ENCODE data around the gene VWF. TPM values are rescaled to one million over a fixed set of nuclear protein-coding genes. Genes with fewer than 3 reads are reported as not detected.

VWF gene
- total RNA-seq, 1 donor from 2014 or later: 0.21 TPM

DNA sequence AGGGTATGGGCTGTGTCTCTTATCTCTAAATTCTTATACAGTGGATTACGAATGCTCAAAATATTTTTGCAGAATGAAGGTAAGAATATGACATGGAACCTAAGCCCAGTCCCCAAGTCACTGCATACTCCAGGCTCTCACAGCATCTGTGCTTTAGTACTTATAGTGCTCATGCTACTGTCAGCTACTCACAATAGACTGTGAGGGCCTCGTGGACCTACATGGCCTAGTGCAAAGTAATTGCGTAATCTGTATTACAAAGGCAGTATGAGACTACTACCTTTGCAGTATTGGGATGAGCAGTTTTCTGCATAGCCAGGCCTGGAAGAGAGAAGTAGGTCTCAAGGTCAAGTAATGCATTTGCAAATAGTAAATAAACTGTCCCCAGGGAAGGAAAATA, 27.9 kb downstream of the VWF start:
- no peak for DNase-seq (ENCODE audit: low read depth, low spot score)
- Mint-ChIP-seq H3K36me3 (ENCODE audit: low read depth) (no peaks in the 10 kb centered on the region), H3K4me3 (no peak overlapping the region), H3K27ac (ENCODE audit: unreplicated experiment) (no peak overlapping the region), H3K9me3 (no peaks in the 10 kb centered on the region), H3K4me1 (no peaks in the 10 kb centered on the region), H3K27me3 (ENCODE audit: low read depth) (no peaks in the 10 kb centered on the region)
- TF ChIP-seq, protein P1, sequence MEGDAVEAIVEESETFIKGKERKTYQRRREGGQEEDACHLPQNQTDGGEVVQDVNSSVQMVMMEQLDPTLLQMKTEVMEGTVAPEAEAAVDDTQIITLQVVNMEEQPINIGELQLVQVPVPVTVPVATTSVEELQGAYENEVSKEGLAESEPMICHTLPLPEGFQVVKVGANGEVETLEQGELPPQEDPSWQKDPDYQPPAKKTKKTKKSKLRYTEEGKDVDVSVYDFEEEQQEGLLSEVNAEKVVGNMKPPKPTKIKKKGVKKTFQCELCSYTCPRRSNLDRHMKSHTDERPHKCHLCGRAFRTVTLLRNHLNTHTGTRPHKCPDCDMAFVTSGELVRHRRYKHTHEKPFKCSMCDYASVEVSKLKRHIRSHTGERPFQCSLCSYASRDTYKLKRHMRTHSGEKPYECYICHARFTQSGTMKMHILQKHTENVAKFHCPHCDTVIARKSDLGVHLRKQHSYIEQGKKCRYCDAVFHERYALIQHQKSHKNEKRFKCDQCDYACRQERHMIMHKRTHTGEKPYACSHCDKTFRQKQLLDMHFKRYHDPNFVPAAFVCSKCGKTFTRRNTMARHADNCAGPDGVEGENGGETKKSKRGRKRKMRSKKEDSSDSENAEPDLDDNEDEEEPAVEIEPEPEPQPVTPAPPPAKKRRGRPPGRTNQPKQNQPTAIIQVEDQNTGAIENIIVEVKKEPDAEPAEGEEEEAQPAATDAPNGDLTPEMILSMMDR (conservative IDR thresholded peaks at IDR 0.05): no peak

DNA sequence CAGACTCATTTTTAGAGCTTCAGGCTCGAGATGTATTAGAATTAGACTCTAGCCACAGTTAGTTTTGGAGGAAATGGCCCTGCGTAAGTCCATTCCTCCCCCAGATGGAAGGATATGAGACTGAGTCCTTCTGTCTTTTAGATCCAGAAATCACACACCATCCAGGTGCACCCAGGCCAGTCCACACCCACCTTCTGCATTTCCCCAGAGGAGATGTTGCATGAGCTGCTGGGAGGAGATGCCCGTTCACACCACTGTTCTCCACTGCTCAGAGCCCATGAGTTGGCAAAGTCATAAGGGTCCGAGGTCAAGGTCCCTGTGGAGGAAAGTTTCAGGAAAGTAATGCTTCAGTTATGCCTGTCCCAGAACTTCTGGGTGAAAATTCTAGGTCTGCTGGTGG, 29.2 kb downstream of the VWF start:
- H3K36me3 Mint-ChIP-seq (ENCODE audit: low read depth): no peaks in the 10 kb centered on the region
- H3K27me3 Mint-ChIP-seq (ENCODE audit: low read depth): peaks cover 3% of the 10 kb centered on the region
- H3K27ac Mint-ChIP-seq (ENCODE audit: unreplicated experiment): no peak overlapping the region
- H3K9me3 Mint-ChIP-seq: no peaks in the 10 kb centered on the region
- TF ChIP-seq, protein P1 (conservative IDR thresholded peaks at IDR 0.05): no peak
- H3K4me1 Mint-ChIP-seq: no peaks in the 10 kb centered on the region
- no peak overlapping the region for H3K4me3 Mint-ChIP-seq
- no peak for DNase-seq (ENCODE audit: low read depth, low spot score)

DNA sequence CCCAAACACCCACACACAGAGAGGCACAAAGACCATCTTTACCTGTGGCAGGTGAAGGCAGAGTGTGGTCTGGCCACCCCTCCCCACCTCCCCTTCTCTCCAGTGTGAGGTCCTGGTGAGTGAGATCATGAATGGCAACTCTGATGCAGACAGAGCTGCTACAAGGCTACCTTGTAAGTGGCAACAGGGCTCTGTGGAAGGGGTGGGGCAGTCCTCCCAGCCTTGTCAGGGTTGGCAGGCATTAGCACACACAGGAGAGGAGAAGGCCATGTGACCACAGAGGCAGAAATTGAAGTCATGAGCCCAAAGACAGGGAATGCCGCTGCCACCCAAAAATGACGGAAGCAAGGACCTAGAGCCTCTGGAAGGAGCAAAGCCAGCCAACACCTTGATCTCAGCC, 30.7 kb downstream of the VWF start:
- H3K27me3 Mint-ChIP-seq (ENCODE audit: low read depth): peaks cover 9% of the 10 kb centered on the region
- H3K36me3 Mint-ChIP-seq (ENCODE audit: low read depth): no peaks in the 10 kb centered on the region
- DNase-seq (ENCODE audit: low read depth, low spot score): no peak
- H3K4me3 Mint-ChIP-seq: no peak overlapping the region
- no peaks in the 10 kb centered on the region for H3K9me3 Mint-ChIP-seq
- H3K27ac Mint-ChIP-seq (ENCODE audit: unreplicated experiment): no peak overlapping the region
- H3K4me1 Mint-ChIP-seq: peaks cover 9% of the 10 kb centered on the region
- TF ChIP-seq, protein P1 (conservative IDR thresholded peaks at IDR 0.05): no peak

DNA sequence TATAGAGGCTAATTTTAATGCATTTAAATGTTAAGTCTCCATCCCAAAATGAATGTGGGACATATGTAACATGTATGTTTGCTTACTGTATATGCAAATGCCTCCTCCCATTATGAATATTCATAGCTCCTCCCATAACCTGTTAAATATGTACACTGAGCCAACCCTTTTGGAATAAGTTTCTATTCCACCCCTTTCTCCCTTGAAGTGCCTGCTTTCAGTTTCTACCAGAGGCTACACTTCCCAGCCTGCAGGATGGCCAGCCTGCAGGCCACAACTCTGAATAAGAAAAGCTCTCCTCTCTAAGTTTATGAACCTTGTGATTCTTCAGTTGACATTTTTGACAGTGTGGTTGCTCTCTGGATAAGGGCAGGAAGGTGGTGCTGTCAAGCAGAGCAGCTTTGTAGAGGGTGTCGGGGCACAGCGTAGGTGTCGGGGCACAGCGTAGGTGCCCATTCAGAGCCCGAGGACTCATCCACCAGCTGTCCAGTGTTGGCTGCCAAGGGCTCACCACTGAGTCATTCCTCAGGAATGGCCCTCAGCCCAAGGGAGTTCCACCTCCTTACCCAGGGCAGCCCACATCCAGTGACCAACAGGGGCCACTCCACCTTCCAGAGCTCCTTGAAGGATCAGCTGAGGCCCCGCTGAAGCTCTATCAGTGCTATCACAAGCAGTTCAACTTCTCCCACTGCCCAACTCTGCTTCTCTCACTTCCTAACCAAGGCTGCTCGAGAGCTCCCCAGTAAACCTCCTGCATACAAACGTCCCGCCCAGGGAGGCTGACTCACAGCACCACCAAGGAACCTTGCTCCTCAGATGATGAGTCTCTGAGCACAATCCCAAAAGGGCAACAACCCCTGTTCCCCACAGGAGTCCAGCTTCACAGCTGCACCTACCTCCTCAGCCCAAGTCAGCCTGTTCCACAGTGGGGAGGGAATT, 31.4 kb downstream of the VWF start:
- Mint-ChIP-seq H3K4me1 (peaks cover 12% of the 10 kb centered on the region), H3K36me3 (ENCODE audit: low read depth) (no peaks in the 10 kb centered on the region), H3K27me3 (ENCODE audit: low read depth) (peaks cover 10% of the 10 kb centered on the region), H3K4me3 (no peak overlapping the region), H3K9me3 (no peaks in the 10 kb centered on the region), H3K27ac (ENCODE audit: unreplicated experiment) (no peak overlapping the region)
- TF ChIP-seq, protein P1 (conservative IDR thresholded peaks at IDR 0.05): no peak
- DNase-seq (ENCODE audit: low read depth, low spot score): no peak

DNA sequence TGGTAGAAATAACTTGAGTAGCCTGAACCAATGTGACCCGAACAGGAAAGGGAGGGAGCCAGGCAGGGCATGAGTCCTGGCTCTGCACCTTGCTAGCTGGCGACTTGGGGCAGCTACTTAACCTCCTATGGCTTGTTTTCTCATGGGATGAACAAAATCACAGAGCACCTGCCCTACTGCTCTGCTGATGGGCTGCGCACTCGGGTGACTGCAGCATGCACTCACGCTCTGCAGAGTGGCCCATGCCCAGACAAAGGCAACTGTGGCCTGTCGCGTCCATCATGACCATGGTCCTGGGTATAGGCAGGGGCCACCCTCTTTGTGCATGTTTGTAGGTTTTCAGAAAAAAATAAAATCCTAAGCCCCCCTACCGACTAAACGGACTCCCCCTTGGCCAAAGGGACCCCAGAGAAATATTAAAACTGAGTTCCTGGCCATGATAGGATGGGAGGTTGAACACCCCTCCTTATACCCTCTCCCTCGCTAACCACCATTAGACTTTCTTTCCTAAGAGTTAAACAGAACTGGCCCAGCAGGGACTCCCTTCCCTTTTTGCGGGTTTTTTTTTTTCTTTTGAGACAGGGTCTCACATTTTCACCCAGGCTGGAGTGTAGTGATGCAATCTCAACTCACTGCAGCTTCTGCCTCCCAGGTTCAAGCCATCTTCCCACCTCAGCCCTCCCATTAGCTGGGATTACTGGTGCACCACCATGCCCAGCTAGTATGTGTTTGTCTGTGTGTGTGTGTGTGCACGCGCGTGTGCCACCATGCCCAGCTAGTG, 32.5 kb downstream of the VWF start:
- no peak for DNase-seq (ENCODE audit: low read depth, low spot score)
- Mint-ChIP-seq H3K36me3 (ENCODE audit: low read depth) (no peaks in the 10 kb centered on the region), H3K4me1 (peaks cover 13% of the 10 kb centered on the region), H3K4me3 (no peak overlapping the region), H3K9me3 (no peaks in the 10 kb centered on the region), H3K27me3 (ENCODE audit: low read depth) (peaks cover 10% of the 10 kb centered on the region), H3K27ac (ENCODE audit: unreplicated experiment) (peak overlapping the region; percentile 79)
- TF ChIP-seq, protein P1 (conservative IDR thresholded peaks at IDR 0.05): no peak
